Stimulated activated memory B cell treated with anti-CD40 and anti-IgM and Interleukin-4, amounts not matched to agents 10 μg/mL and 1 μg/mL and 100 μg/mL, for 72 hours (primary cell): ENCODE data around the gene SLC2A1.

Experiments
- ATAC-seq: fragments of 150-1000 bp; cut with Tn5 transposase; 2 replicates; pipeline ENCODE4 v1.10.0; 2021
- H3K27ac Mint-ChIP-seq: one replicate; pipeline ENCODE4 v1.8.0; 2022; ENCODE audit warnings: mild to moderate bottlenecking, mixed read lengths
- H3K27me3 Mint-ChIP-seq: one replicate; pipeline ENCODE4 v1.8.0; 2022; ENCODE audit warnings: mixed read lengths
- H3K36me3 Mint-ChIP-seq: one replicate; pipeline ENCODE4 v1.8.0; 2022; ENCODE audit warnings: mixed read lengths
- H3K4me1 Mint-ChIP-seq: one replicate; pipeline ENCODE4 v1.8.0; 2022; ENCODE audit warnings: mixed read lengths
- H3K4me3 Mint-ChIP-seq: one replicate; pipeline ENCODE4 v1.8.0; 2022; ENCODE audit warnings: mild to moderate bottlenecking, moderate library complexity, mixed read lengths
- H3K9me3 Mint-ChIP-seq: one replicate; pipeline ENCODE4 v1.8.0; 2022; ENCODE audit warnings: mixed read lengths

Gene SLC2A1

DNA sequence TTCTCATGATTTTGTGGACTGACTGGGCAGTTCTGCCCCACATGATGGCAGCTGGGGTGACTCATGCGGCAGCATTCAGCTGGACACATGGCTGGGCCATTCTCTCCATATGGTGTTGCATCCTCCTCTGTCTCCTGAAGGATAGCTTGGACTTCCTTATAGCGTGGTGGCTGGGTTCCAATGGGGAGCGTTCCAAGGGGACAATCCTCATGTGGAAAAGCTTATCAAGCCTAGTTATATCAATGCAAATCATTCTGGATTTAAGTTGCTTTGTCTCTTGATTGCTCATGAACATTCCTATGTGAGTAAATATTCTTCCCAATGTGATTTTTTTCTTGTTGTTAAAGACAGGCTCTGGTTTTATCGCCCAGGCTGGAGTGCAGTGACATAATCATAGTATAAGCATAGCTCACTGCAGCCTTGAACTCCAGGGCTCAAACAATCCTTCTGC, 13.2 kb upstream of the SLC2A1 start:
- Mint-ChIP-seq H3K27ac (no peak overlapping the region), H3K27me3 (no peaks in the 10 kb centered on the region), H3K9me3 (no peaks in the 10 kb centered on the region), H3K4me3 (no peak overlapping the region), H3K4me1 (peaks cover 5% of the 10 kb centered on the region), H3K36me3 (peaks cover 12% of the 10 kb centered on the region)
- no peak for ATAC-seq

DNA sequence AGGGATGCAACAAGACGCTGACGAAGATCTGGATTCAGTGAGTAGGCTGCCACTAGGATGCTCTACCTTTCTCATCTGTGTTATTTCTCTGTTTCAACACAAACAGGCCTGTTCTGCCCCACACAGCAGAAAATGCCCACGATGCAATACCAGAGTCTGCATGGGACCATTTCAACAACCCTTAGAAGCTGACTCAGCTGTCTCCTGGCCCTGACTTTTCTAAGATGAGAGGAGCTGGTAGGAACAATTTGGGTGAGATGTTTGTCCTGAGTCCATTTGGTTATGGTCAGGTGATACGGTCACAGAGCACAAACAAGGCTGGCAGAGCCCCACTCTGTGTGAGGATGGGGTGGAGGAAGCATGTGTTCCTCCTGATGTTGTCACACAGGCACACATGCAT, 11.5 kb upstream of the SLC2A1 start:
- Mint-ChIP-seq H3K4me1 (peaks cover 6% of the 10 kb centered on the region), H3K4me3 (no peak overlapping the region), H3K9me3 (no peaks in the 10 kb centered on the region), H3K27me3 (no peaks in the 10 kb centered on the region), H3K27ac (no peak overlapping the region), H3K36me3 (no peaks in the 10 kb centered on the region)
- no peak for ATAC-seq

DNA sequence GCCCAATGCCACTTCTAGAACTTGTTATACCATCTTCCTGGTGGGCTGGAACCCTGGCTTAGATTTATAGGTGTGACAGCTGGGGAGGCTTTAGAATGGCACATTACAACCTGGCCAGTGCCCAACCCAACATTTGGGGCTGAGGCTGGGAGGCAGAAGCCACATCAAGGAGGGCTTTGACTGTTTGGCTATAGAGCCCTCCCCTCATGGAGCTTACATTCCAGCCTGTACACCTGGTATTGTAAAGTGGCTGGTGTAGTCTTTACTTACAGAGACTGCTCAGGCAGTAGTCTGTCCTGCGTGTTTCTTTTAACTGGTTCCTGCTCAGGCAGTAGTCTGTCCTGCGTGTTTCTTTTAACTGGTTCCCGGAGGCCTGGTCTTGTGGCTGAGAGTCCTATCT, 10.0 kb upstream of the SLC2A1 start:
- Mint-ChIP-seq H3K9me3 (no peaks in the 10 kb centered on the region), H3K36me3 (no peaks in the 10 kb centered on the region), H3K4me3 (no peak overlapping the region), H3K4me1 (peaks cover 8% of the 10 kb centered on the region), H3K27me3 (no peaks in the 10 kb centered on the region), H3K27ac (no peak overlapping the region)
- no peak for ATAC-seq

DNA sequence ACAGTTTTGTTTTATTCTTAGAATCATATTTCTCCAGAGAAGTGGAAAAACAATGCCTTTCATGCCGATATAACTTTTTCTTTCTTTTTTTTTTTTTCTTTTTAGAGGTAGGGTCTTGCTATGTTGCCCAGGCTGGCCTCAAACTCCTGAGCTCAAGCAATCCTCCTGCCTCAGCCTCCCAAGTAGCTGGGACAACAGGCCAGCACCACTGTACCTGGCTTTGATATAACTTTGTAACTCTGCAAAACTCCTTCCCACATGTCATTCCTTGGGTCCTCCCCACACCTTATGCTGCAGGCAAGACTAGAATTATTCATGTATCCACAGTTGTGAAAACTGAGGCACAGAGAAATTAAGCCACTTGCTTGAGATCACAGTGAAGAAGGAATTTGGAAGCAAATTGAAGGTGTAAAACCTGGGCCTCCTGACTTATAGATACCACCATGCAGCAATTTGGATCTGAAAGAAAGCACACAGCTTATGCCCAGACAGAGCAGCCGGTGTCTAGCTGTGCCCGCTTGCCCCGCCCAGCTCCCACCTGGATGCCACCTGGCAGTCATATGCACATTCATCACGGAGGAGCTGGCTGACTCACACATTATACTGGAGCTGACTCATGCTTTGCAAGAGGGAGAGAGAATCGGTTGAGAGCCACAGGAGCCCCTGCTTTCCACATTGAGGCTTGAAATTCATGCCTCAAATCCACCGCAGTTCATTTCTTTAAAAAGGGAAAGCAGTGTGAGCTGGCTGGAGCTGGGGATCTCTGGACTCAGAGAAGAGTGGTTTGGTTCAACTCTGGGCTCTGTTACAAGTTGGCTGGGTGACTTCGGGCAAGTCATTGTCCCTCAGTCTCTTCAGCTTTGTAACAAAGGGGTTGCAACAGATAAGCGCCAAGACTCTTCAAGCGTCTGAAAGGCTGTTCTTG, 8.3 kb upstream of the SLC2A1 start:
- H3K4me3 Mint-ChIP-seq: no peak overlapping the region
- peak overlapping the region; percentile 35 for H3K27ac Mint-ChIP-seq
- H3K4me1 Mint-ChIP-seq: peaks cover 16% of the 10 kb centered on the region
- H3K9me3 Mint-ChIP-seq: no peaks in the 10 kb centered on the region
- no peaks in the 10 kb centered on the region for H3K36me3 Mint-ChIP-seq
- H3K27me3 Mint-ChIP-seq: no peaks in the 10 kb centered on the region
- no peak for ATAC-seq

- ATAC-seq: no peak
- peaks cover 30% of the 10 kb centered on the region for H3K4me1 Mint-ChIP-seq
- no peaks in the 10 kb centered on the region for H3K9me3 Mint-ChIP-seq
- H3K36me3 Mint-ChIP-seq: no peaks in the 10 kb centered on the region
- H3K27me3 Mint-ChIP-seq: no peaks in the 10 kb centered on the region
- H3K27ac Mint-ChIP-seq: no peak overlapping the region
- no peak overlapping the region for H3K4me3 Mint-ChIP-seq
Observed at GRCh38 chr1:42965378-42965777, 6.7 kb upstream of the SLC2A1 start.

GRCh38 chr1:42964044-42964812, 5.6 kb upstream of the SLC2A1 start:
- Mint-ChIP-seq H3K27me3 (no peaks in the 10 kb centered on the region), H3K9me3 (no peaks in the 10 kb centered on the region), H3K27ac (peak overlapping the region; percentile 35), H3K36me3 (no peaks in the 10 kb centered on the region), H3K4me1 (peaks cover 34% of the 10 kb centered on the region), H3K4me3 (no peak overlapping the region)
- ATAC-seq: no peak

GRCh38 chr1:42963378-42964043, 4.8 kb upstream of the SLC2A1 start:
- Mint-ChIP-seq H3K36me3 (no peaks in the 10 kb centered on the region), H3K27me3 (no peaks in the 10 kb centered on the region), H3K27ac (peak overlapping the region; percentile 35), H3K9me3 (no peaks in the 10 kb centered on the region), H3K4me1 (peaks cover 34% of the 10 kb centered on the region), H3K4me3 (no peak overlapping the region)
- no peak for ATAC-seq

DNA sequence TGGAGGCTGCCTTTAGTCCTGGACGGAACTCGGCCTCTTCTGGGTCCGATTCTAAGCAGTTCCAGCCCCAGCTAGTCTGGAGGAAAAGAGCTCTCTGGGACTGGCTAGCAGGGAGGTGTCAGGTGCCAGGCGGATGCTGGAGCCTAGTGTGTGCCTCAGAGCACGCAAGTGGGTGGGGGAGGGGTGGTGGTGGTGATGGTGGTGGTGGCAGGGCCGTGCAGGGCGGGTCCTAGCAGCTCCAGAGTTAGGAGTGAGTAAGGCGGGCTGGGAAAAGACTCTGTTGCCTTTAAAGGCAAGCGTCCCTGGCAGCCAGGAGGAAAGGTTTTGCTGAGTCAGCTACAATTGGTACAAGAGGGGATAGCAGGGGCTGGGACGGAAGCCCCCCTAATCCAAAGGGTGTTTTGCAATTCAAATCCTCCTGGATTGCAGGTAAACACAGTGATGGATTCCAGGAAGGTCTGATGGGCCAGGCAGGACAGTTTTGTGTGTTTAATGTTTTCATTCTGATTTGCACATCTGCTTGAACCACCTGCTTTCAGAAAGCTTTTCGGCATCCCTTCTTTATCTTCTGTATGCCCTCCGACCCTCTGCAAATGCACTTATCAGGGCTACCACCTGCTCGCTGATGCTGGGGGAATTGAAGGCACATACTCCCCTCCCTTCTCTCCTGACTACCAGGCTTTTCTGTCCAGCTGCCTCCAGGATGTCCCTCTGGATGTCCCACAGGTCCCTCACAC, 4.1 kb upstream of the SLC2A1 start:
- Mint-ChIP-seq H3K4me3 (no peak overlapping the region), H3K4me1 (peaks cover 34% of the 10 kb centered on the region), H3K27me3 (no peaks in the 10 kb centered on the region), H3K36me3 (no peaks in the 10 kb centered on the region), H3K27ac (peak overlapping the region; percentile 35), H3K9me3 (no peaks in the 10 kb centered on the region)
- ATAC-seq: no peak

DNA sequence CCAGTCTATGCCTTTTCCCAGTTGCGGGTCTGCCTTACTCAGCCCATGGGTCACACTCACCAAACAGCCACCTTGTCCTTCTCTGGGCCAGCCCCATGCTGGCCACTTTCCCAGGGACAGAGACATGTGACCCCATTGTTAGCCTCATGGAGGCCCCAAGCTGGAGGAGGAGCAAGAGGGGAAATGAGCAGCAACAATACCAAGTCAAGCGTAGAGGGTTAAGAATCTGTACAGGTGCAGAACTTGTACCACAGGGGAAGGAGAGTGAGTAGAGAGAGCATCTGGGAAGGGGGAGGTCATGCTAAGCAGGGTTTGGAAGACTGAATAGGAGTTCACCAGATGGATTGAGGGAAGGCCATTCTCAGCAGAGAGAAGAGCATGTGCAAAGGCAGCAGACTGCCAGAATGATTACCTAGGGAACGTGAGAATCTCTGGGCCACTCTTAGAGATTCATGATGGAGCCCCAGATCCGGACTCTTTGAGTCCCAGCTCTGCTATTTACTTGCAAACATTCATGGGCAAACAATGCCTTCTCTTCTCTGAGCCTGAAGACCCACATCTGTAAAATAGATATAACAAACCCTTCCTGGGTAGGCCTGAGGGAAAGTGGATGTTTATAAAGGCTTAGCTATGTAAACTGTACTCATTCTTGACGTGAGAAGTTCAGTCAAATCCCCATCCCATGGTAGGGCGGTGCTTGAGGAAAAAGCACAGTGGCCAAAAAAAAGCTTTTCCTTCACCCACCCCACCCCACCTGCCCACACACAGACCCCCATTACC, 2.8 kb upstream of the SLC2A1 start:
- peak overlapping the region; percentile 14 for H3K4me3 Mint-ChIP-seq

GRCh38 chr1:42960566-42961311, 2.1 kb upstream of the SLC2A1 start:
- Mint-ChIP-seq H3K36me3 (peaks cover 12% of the 10 kb centered on the region), H3K4me3 (peak overlapping the region; percentile 14), H3K4me1 (peaks cover 32% of the 10 kb centered on the region), H3K9me3 (no peaks in the 10 kb centered on the region), H3K27ac (peak overlapping the region; percentile 3), H3K27me3 (no peaks in the 10 kb centered on the region)
- ATAC-seq: no peak

More for the DNA sequence above, 2.8 kb upstream of the SLC2A1 start:
- no peaks in the 10 kb centered on the region for H3K27me3 Mint-ChIP-seq
- H3K36me3 Mint-ChIP-seq: peaks cover 8% of the 10 kb centered on the region
- no peak for ATAC-seq
- peaks cover 27% of the 10 kb centered on the region for H3K4me1 Mint-ChIP-seq
- H3K9me3 Mint-ChIP-seq: no peaks in the 10 kb centered on the region
- H3K27ac Mint-ChIP-seq: peak overlapping the region; percentile 3

DNA sequence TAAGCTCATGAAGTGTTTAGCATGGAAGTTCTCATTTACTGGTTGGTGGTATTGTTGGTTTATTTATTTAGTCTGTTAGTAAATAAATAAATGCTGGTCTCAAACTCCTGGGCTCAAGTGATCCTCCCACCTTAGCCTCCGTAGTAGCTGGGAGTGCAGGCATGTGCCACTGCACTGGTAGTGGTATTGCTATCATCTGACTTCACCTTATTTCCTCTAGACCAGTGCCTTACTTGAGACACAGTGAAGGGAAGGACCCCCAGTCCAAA, 1.4 kb upstream of the SLC2A1 start:
- Mint-ChIP-seq H3K9me3 (no peaks in the 10 kb centered on the region), H3K36me3 (peaks cover 18% of the 10 kb centered on the region), H3K27me3 (no peaks in the 10 kb centered on the region), H3K4me3 (peak overlapping the region; percentile 89), H3K4me1 (peaks cover 39% of the 10 kb centered on the region), H3K27ac (peak overlapping the region; percentile 3)
- no peak for ATAC-seq

DNA sequence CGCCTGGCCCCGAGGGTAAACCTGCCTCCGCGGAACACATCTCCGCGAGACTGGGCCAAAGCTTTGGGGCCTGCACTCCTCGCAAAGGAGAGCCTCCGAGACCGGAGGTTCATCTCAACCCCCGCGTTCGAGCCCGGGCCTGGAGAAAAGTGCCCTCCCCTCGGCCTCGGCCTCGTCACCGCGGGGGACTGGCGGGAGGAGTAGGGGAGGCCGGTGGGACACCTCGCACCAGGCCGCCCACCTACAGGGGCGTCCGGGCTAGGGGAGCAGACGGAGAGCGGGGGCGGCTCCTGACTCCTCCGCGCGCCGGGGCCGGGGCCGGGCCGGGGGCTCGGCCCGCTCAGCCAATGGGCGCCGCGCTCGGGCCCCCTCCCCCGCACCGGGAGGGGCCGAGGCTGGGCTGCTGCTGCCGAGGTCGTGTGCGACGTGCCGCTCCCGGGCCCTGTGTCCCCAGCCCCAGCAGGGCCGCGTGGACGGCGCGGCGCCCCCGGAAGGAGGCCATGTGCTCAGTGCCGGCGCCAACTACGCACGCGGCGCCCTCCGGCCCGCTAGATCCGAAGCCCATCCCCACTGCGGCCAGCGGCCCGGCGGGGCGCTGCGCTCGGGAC, 684 bp downstream of the SLC2A1 start:
- peaks cover 26% of the 10 kb centered on the region for H3K36me3 Mint-ChIP-seq
- H3K9me3 Mint-ChIP-seq: no peaks in the 10 kb centered on the region

GRCh38 chr1:42957229-42957879, 1.3 kb downstream of the SLC2A1 start:
- Mint-ChIP-seq H3K4me1 (peaks cover 56% of the 10 kb centered on the region), H3K27ac (peak overlapping the region; percentile 93), H3K27me3 (no peaks in the 10 kb centered on the region), H3K9me3 (no peaks in the 10 kb centered on the region), H3K4me3 (peak overlapping the region; percentile 96), H3K36me3 (peaks cover 26% of the 10 kb centered on the region)
- no peak for ATAC-seq

More for the DNA sequence above, 684 bp downstream of the SLC2A1 start:
- Mint-ChIP-seq H3K27ac (peak overlapping the region; percentile 93), H3K4me1 (peaks cover 51% of the 10 kb centered on the region), H3K27me3 (no peaks in the 10 kb centered on the region), H3K4me3 (peak overlapping the region; percentile 96)
- ATAC-seq: peak; percentile 69
